Stomach (tissue), 4 donors: ENCODE results near the gene WWP2.

Experiments used
- CTCF ChIP-seq, 7 experiments: fragments of 450-650 bp in 4 of 7; fragments of 200-600 bp in 3 of 7; sonication (generic) in 3 of 7; IDR thresholded peaks; one replicate each; pipeline ENCODE4 v1.5.1; 2016 to 2019; ENCODE audit warnings: antibody characterized with exemption in 7 of 7, control low read depth in 2 of 7, mild to moderate bottlenecking in 1 of 7
- POLR2A ChIP-seq, 4 donors: fragments of 450-650 bp; IDR thresholded peaks; one replicate each; pipeline ENCODE4 v1.6.1; 2016; ENCODE audit warnings: antibody characterized with exemption in 4 of 4, control low read depth in 2 of 4, mild to moderate bottlenecking in 1 of 4, moderate library complexity in 1 of 4

GRCh38 chr16:69858191-69859104, 96.3 kb downstream of the WWP2 start:
- no peak for TF ChIP-seq POLR2A (IDR thresholded peaks at IDR 0.05)
- TF ChIP-seq CTCF (IDR thresholded peaks at IDR 0.05): no peak
